ENCODE data around the gene ANKS3. TPM values are rescaled to one million over a fixed set of nuclear protein-coding genes. Genes with fewer than 3 reads are reported as not detected.
A peak's percentile ranks its signal among the peaks of the same experiment; 100 is the strongest.

Gene ANKS3
- total RNA-seq, 1 experiment from 2014 or later: 27.2 TPM

- no peak for DNase-seq (ENCODE audit: low spot score)
Observed at GRCh38 chr16:4668313-4668960, 65.6 kb downstream of the ANKS3 start.

- no peak for DNase-seq (ENCODE audit: low spot score)
Observed at GRCh38 chr16:4667203-4667963, 66.7 kb downstream of the ANKS3 start.

- no peak for DNase-seq (ENCODE audit: low spot score)
Observed at GRCh38 chr16:4666537-4667202, 67.4 kb downstream of the ANKS3 start.

- DNase-seq (ENCODE audit: low spot score): peak; percentile 76
Observed at GRCh38 chr16:4664538-4665418, 69.3 kb downstream of the ANKS3 start.

- peak; percentile 19 for DNase-seq (ENCODE audit: low spot score)
Observed at GRCh38 chr16:4663777-4664465, 70.2 kb downstream of the ANKS3 start.

- DNase-seq (ENCODE audit: low spot score): no peak
Observed at GRCh38 chr16:4663465-4663776, 70.7 kb downstream of the ANKS3 start.

- DNase-seq (ENCODE audit: low spot score): peak; percentile 26
Observed at GRCh38 chr16:4661661-4662060, 72.4 kb downstream of the ANKS3 start.

GRCh38 chr16:4660454-4661007, 73.5 kb downstream of the ANKS3 start:
- peak; percentile 61 for DNase-seq (ENCODE audit: low spot score)

GRCh38 chr16:4659363-4660353, 74.4 kb downstream of the ANKS3 start:
- DNase-seq (ENCODE audit: low spot score): no peak

- no peak for DNase-seq (ENCODE audit: low spot score)
Observed at GRCh38 chr16:4656695-4657686, 77.1 kb downstream of the ANKS3 start.

- no peak for DNase-seq (ENCODE audit: low spot score)
Observed at GRCh38 chr16:4656221-4656620, 77.8 kb downstream of the ANKS3 start.

- no peak for DNase-seq (ENCODE audit: low spot score)
Observed at GRCh38 chr16:4655801-4656200, 78.3 kb downstream of the ANKS3 start.

GRCh38 chr16:4654964-4655590, 79.0 kb downstream of the ANKS3 start:
- DNase-seq (ENCODE audit: low spot score): no peak

GRCh38 chr16:4654011-4654963, 79.8 kb downstream of the ANKS3 start:
- peak; percentile 84 for DNase-seq (ENCODE audit: low spot score)

GRCh38 chr16:4652561-4652960, 81.5 kb downstream of the ANKS3 start:
- DNase-seq (ENCODE audit: low spot score): no peak

GRCh38 chr16:4651827-4652226, 82.2 kb downstream of the ANKS3 start:
- DNase-seq (ENCODE audit: low spot score): no peak
